ENCODE measurements around the gene NTPCR.

DNA sequence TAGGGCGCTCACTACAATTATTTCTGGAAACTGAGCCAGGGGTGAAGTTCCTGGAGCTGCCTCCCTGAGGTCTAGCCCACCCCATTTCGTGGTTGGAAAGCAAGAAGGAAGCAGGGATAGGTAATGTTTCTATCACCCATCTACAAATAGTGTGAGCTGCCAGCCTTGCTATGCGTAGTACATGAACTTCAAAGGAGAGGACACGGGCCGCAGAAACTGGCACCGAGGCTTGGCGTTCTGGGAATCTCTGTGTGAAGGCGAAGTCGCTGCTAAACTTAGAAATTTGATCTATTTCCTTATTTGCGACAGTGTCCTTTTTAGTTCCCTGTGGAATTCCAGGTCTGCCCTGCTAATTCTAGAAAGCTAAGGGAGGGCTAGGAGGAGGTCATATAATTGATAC is 49.6 kb upstream of the NTPCR start:
- TF ChIP-seq ZNF121 (tag by site-specific recombination; IDR thresholded peaks at IDR 0.05) = no peak
- TF ChIP-seq CTCF (tag by site-specific recombination; IDR thresholded peaks at IDR 0.05) = no peak
- TF ChIP-seq ZBTB20 (tag by site-specific recombination; IDR thresholded peaks at IDR 0.05) = no peak
- TF ChIP-seq ZNF624 (tag by site-specific recombination; IDR thresholded peaks at IDR 0.05) = no peak
- TF ChIP-seq ZNF335 (tag by site-specific recombination; conservative IDR thresholded peaks at IDR 0.05) = no peak
- no peak for TF ChIP-seq ZNF274 (IDR thresholded peaks at IDR 0.05; ENCODE audit: low read length)
- TF ChIP-seq ZNF274 (tag by site-specific recombination; IDR thresholded peaks at IDR 0.05; ENCODE audit: borderline replicate concordance) = no peak
- TF ChIP-seq ZFP69B (tag by site-specific recombination; IDR thresholded peaks at IDR 0.05) = no peak

All from HEK293 (cell line).